Lung (tissue), 13 donors: ENCODE results near the gene STARD3NL. TPM values are rescaled to one million over a fixed set of nuclear protein-coding genes. Genes with fewer than 3 reads are reported as not detected.

Source experiments
- ATAC-seq: fragments of 200-7000 bp; cut with Tn5 transposase; one replicate; pipeline ENCODE4 v1.9.1; 2020; ENCODE audit warnings: moderate number of reproducible peaks; ENCODE audit not compliant: insufficient read depth, low FRiP score
- DNase-seq, 3 donors: peaks; one replicate each; pipeline ENCODE4 v3.0.0-alpha.2; 2013 to 2017
- H3K27ac ChIP-seq, 2 donors: one replicate each; pipeline ENCODE4 v1.5.1; 2013; ENCODE audit warnings: mild to moderate bottlenecking in 2 of 2, moderate library complexity in 2 of 2, control low read depth in 1 of 2, inconsistent platforms in 1 of 2, low read depth in 1 of 2, low read length in 1 of 2
- H3K27me3 ChIP-seq, 3 donors: one replicate each; pipeline ENCODE4 v1.5.1; 2013; ENCODE audit warnings: low read length in 2 of 3; ENCODE audit not compliant: control insufficient read depth in 3 of 3, insufficient read depth in 3 of 3
- H3K36me3 ChIP-seq, 4 donors: one replicate each; pipeline ENCODE4 v1.5.1; 2013; ENCODE audit warnings: low read length in 4 of 4, mild to moderate bottlenecking in 1 of 4, moderate library complexity in 1 of 4; ENCODE audit not compliant: control insufficient read depth in 4 of 4, insufficient read depth in 4 of 4
- H3K4me1 ChIP-seq, 5 donors: one replicate each; pipeline ENCODE4 v1.5.1; 2013; ENCODE audit warnings: low read length in 5 of 5, mild to moderate bottlenecking in 2 of 5, moderate library complexity in 1 of 5; ENCODE audit not compliant: control insufficient read depth in 5 of 5, insufficient read depth in 5 of 5
- H3K4me3 ChIP-seq: one replicate; pipeline ENCODE4 v1.5.1; 2013; ENCODE audit warnings: mild to moderate bottlenecking, control low read depth, moderate library complexity
- H3K9ac ChIP-seq, 2 donors: one replicate each; pipeline ENCODE4 v1.5.1; 2013; ENCODE audit warnings: low read length in 2 of 2, control low read depth in 1 of 2; ENCODE audit not compliant: insufficient read depth in 1 of 2
- H3K9me3 ChIP-seq, 4 donors: one replicate each; pipeline ENCODE4 v1.5.1; 2013; ENCODE audit warnings: low read length in 3 of 4, mild to moderate bottlenecking in 1 of 4, moderate library complexity in 1 of 4; ENCODE audit not compliant: control insufficient read depth in 4 of 4, insufficient read depth in 3 of 4
- CTCF ChIP-seq: IDR thresholded peaks from 2 replicates; pipeline ENCODE4 v1.5.1; 2012; ENCODE audit warnings: mild to moderate bottlenecking; ENCODE audit errors: control extremely low read depth, extremely low read depth
- WGBS, 2 donors: extraction: QIAGEN DNeasy Blood & Tissue Kit; methylation state at CpG; one replicate each; pipeline ENCODE4 v1.1.7; 2013; 5-methylcytosine and 5-hydroxymethylcytosine counted together
- polyA plus RNA-seq, 2 donors: library from polyadenylated mRNA; stranded (reverse); fragments of 200-250 nt; gene quantifications; one replicate each; pipeline ENCODE4 v1.2.1, GENCODE V29; 2013
- small RNA-seq: library from RNA; depleted of rRNA; stranded (forward); fragments of <200 nt; gene quantifications from one replicate; pipeline ENCODE3, GENCODE V24; 2014; ENCODE audit warnings: low replicate concordance
- total RNA-seq, 2 donors: library from RNA; depleted of rRNA in 1 of 2; stranded (reverse); fragments of >200 nt in 1 of 2; gene quantifications; one replicate each; pipeline ENCODE4 v1.2.1, GENCODE V29; 2014 to 2021
- donor health status: control.
- donor health status: control.
- donor health status: Bipolar disorder and iron deficiency.
- donor health status: healthy.
- donor health status: DM: yes; HTN: yes; CAD: no.

STARD3NL gene
- total and polyA plus RNA-seq, 4 donors, result 33.6 to 87.1 (median 60.3) TPM

DNA sequence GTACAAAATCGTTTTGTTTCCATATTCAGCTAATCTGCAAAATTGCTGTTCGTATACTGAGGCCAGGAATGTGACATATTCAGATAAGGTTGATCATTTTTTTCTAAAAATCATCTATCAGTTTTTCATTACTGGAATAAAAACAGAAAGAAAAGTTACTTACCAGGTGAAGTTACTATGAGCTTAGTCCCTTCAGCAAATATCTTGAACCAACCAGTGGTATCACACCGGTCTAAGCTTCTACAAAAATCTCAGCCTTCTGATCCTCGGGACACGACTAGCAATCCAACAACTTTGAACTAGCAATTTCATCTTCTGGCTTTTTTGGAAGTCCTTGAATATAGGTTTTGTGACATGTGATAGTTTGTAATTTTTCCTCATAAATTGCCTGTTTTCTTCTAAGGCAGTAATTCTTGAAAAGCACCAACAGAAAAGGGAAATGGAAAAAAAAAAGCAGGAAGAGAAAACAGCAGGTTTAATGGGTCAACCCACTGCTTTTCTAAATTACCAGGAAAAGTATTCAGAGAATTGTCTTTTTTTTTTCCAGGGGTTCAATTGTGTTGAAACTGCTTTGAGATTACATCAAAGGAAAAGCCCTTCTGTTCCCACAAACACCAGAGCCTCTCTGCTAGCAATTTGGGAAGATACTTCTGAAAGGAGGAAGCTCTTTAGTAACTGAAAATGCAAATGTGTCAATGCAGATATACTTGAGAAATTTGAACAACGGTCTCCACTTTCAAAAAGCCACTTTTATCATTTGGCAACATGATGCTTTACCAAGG, 98.2 kb downstream of the STARD3NL start:
- Histone ChIP-seq H3K4me3 (no peak overlapping the region), H3K27me3 (no peaks in the 10 kb centered on the region), H3K27ac (no peak overlapping the region), H3K9ac (no peak overlapping the region), H3K4me1 (no peaks in the 10 kb centered on the region), H3K36me3 (no peaks in the 10 kb centered on the region), H3K9me3 (no peaks in the 10 kb centered on the region)
- ATAC-seq (no peak), DNase-seq (no peak)
- WGBS, 2 donors, result 33 to 57% methylated on average over 6 of the region's 6 CpGs
- no peak for TF ChIP-seq CTCF

DNA sequence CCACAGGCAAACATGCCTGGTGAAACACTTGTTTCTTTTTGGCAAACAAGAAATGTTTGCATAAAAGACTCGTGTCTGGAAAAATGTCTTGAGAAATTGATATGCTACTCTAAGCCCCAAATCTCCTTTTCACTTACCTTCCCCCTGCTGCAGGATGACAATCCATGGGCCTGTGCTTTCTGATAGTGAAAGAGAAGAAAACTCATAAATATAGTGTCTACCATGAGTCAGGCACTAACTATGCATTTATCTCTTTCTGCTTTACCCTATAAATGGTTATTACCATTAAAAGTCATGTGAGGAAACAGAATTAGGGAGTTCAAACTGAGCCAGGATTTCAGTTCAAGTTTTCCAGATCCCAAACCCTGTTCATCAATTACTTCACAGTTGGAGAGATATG, 102.0 kb downstream of the STARD3NL start:
- Histone ChIP-seq H3K27ac (no peak overlapping the region), H3K9me3 (no peaks in the 10 kb centered on the region), H3K36me3 (no peaks in the 10 kb centered on the region), H3K4me3 (no peak overlapping the region), H3K9ac (no peak overlapping the region), H3K4me1 (peaks cover 0 to 5% (median 0%) of the 10 kb centered on the region in 5 donors), H3K27me3 (no peaks in the 10 kb centered on the region)
- DNase-seq, result no peak
- ATAC-seq, result no peak
- no peak for TF ChIP-seq CTCF
- WGBS, 2 donors, result 15 to 51% methylated on average over 1 of the region's 1 CpG

Small RNA genes lying within 50 kb of the gene (small RNA-seq; reads per million reads assigned to genes)
- gene TRGJ1 (not detected), gene TRGJ2 (not detected), gene TRGJP (not detected), gene TRGJP1 (not detected), gene TRGJP2 (not detected)
